Liver (tissue), 9 donors: ENCODE results near the gene PPM1A. TPM values are rescaled to one million over a fixed set of nuclear protein-coding genes. Genes with fewer than 3 reads are reported as not detected.

Source experiments
- DNase-seq: peaks from one replicate; pipeline ENCODE4 v3.0.0-alpha.2; 2017; ENCODE audit warnings: low spot score
- H3K27ac ChIP-seq, 2 donors: one replicate each; pipeline ENCODE4 v1.7.0; 2013; ENCODE audit warnings: inconsistent platforms in 2 of 2, low read length in 2 of 2, control low read depth in 1 of 2, low read depth in 1 of 2, mild to moderate bottlenecking in 1 of 2
- H3K27me3 ChIP-seq, 4 donors: one replicate each; pipeline versions ENCODE4 v1.6.1 to v1.7.0; 2013; ENCODE audit warnings: low read length in 3 of 4, inconsistent platforms in 1 of 4, mild to moderate bottlenecking in 1 of 4, moderate library complexity in 1 of 4; ENCODE audit not compliant: control insufficient read depth in 4 of 4, insufficient read depth in 4 of 4
- H3K36me3 ChIP-seq, 4 donors: one replicate each; pipeline versions ENCODE4 v1.6.1 to v1.7.0; 2013; ENCODE audit warnings: low read length in 3 of 4, mild to moderate bottlenecking in 3 of 4, low read depth in 1 of 4, moderate library complexity in 1 of 4; ENCODE audit not compliant: control insufficient read depth in 4 of 4, insufficient read depth in 3 of 4
- H3K4me1 ChIP-seq, 4 donors: one replicate each; pipeline versions ENCODE4 v1.6.1 to v1.7.0; 2013; ENCODE audit warnings: low read length in 3 of 4, mild to moderate bottlenecking in 3 of 4, moderate library complexity in 1 of 4; ENCODE audit not compliant: control insufficient read depth in 4 of 4, insufficient read depth in 4 of 4
- H3K4me3 ChIP-seq, 3 donors: one replicate each; pipeline versions ENCODE4 v1.6.1 to v1.7.0; 2013; ENCODE audit warnings: low read length in 3 of 3, control low read depth in 1 of 3, low read depth in 1 of 3, mild to moderate bottlenecking in 1 of 3
- H3K9ac ChIP-seq, 2 donors: one replicate each; pipeline ENCODE4 v1.7.0; 2013; ENCODE audit warnings: low read length in 2 of 2, mild to moderate bottlenecking in 2 of 2, moderate library complexity in 2 of 2, control low read depth in 1 of 2, low read depth in 1 of 2
- H3K9me3 ChIP-seq, 4 donors: one replicate each; pipeline versions ENCODE4 v1.6.1 to v1.7.0; 2013; ENCODE audit warnings: low read length in 3 of 4; ENCODE audit not compliant: control insufficient read depth in 4 of 4
- ATF3 ChIP-seq: IDR thresholded peaks from 2 replicates; pipeline ENCODE4 v1.6.1; 2016; ENCODE audit warnings: antibody characterized with exemption
- EGR1 ChIP-seq, 2 donors: IDR thresholded peaks; 2 replicates each; pipeline ENCODE4 v1.6.1; 2016 to 2018; ENCODE audit warnings: antibody characterized with exemption in 2 of 2, low read depth in 2 of 2
- GABPA ChIP-seq, 2 donors: IDR thresholded peaks in 1 of 2; conservative IDR thresholded peaks in 1 of 2; 2 replicates each; pipeline ENCODE4 v1.6.1; 2016; ENCODE audit warnings: antibody characterized with exemption in 2 of 2, mild to moderate bottlenecking in 1 of 2, moderate library complexity in 1 of 2
- HNF4A ChIP-seq, 2 donors: conservative IDR thresholded peaks; 2 replicates each; pipeline ENCODE4 v1.6.1; 2016; ENCODE audit warnings: antibody characterized with exemption in 2 of 2, mild to moderate bottlenecking in 2 of 2
- JUND ChIP-seq, 2 donors: IDR thresholded peaks; 2 replicates each; pipeline ENCODE4 v1.6.1; 2016; ENCODE audit warnings: antibody characterized with exemption in 2 of 2
- MAX ChIP-seq: IDR thresholded peaks from 2 replicates; pipeline ENCODE4 v1.6.1; 2016; ENCODE audit warnings: antibody characterized with exemption
- NR2F2 ChIP-seq: IDR thresholded peaks from 2 replicates; pipeline ENCODE4 v1.6.1; 2016; ENCODE audit warnings: antibody characterized with exemption
- REST ChIP-seq: IDR thresholded peaks from 2 replicates; pipeline ENCODE4 v1.6.1; 2016; ENCODE audit warnings: antibody characterized with exemption, mild to moderate bottlenecking
- SP1 ChIP-seq: IDR thresholded peaks from 2 replicates; pipeline ENCODE4 v1.6.1; 2018; ENCODE audit warnings: antibody characterized with exemption, mild to moderate bottlenecking
- YY1 ChIP-seq: IDR thresholded peaks from 2 replicates; pipeline ENCODE4 v1.6.1; 2016; ENCODE audit warnings: antibody characterized with exemption, mild to moderate bottlenecking
- WGBS: extraction: QIAGEN DNeasy Blood & Tissue Kit; methylation state at CpG from one replicate; pipeline ENCODE4 v1.1.7; 2013; 5-methylcytosine and 5-hydroxymethylcytosine counted together
- polyA plus RNA-seq, 2 donors: library from polyadenylated mRNA; stranded (reverse) in 1 of 2; unstranded in 1 of 2; fragments of 200-250 nt in 1 of 2; fragments of >200 nt in 1 of 2; fragmentation: Nextera tagmentation in 1 of 2; extraction: Ambion mirVana in 1 of 2; gene quantifications; one replicate each; pipeline versions ENCODE4 v1.2.1 to v1.2.3, GENCODE V29; 2013 to 2015
- total RNA-seq, 2 donors: library from RNA; depleted of rRNA; stranded (reverse); fragments of >200 nt; gene quantifications; one replicate each; pipeline ENCODE4 v1.2.3, GENCODE V29; 2014
- TF ChIP-seq, protein P1 (sequence below): fragments of 150-350 bp; IDR thresholded peaks from 2 replicates; pipeline ENCODE4 v1.5.1; 2017; ENCODE audit warnings: improper control_type of control experiment, low read depth, low read length; ENCODE audit not compliant: missing input control
- TF ChIP-seq, protein P2 (sequence below): IDR thresholded peaks from 2 replicates; pipeline ENCODE4 v1.6.1; 2016; ENCODE audit warnings: antibody characterized with exemption
- donor health status: healthy.
- donor health status: healthy.
- donor health status: healthy.
- donor health status: healthy.
- donor health status: healthy.

PPM1A gene
- total and polyA plus RNA-seq, 4 donors = 23.0 to 43.2 (median 29.5) TPM

DNA sequence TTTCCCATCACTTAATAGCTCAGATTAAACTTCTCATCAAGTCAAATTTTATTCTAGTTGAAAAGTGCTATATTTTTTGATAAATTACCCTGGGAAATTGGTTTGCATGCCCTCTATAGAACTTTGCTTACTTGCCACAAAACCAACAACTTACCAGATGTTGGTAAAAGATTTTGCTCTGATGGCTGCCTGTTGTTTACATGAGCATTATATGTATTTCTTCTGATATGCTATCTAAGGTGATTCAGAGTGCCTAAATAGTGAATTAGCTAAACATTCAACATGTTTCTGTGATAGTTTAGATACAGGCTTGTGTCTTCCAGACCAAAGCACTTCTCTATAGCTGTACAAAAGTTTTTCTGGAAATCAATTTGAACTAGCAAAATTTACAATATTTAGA lies 51.0 kb downstream of the PPM1A start:
- H3K27me3 ChIP-seq = no peaks in the 10 kb centered on the region
- TF ChIP-seq, protein P1, sequence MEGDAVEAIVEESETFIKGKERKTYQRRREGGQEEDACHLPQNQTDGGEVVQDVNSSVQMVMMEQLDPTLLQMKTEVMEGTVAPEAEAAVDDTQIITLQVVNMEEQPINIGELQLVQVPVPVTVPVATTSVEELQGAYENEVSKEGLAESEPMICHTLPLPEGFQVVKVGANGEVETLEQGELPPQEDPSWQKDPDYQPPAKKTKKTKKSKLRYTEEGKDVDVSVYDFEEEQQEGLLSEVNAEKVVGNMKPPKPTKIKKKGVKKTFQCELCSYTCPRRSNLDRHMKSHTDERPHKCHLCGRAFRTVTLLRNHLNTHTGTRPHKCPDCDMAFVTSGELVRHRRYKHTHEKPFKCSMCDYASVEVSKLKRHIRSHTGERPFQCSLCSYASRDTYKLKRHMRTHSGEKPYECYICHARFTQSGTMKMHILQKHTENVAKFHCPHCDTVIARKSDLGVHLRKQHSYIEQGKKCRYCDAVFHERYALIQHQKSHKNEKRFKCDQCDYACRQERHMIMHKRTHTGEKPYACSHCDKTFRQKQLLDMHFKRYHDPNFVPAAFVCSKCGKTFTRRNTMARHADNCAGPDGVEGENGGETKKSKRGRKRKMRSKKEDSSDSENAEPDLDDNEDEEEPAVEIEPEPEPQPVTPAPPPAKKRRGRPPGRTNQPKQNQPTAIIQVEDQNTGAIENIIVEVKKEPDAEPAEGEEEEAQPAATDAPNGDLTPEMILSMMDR = no peak
- no peak for TF ChIP-seq MAX
- no peak overlapping the region for H3K9ac ChIP-seq
- no peaks in the 10 kb centered on the region for H3K9me3 ChIP-seq
- no peak overlapping the region for H3K27ac ChIP-seq
- H3K4me1 ChIP-seq = peaks cover 2 to 18% (median 16%) of the 10 kb centered on the region in 4 donors
- no peak for DNase-seq
- H3K4me3 ChIP-seq = no peak overlapping the region
- no peaks in the 10 kb centered on the region for H3K36me3 ChIP-seq

- peaks cover 3 to 19% (median 16%) of the 10 kb centered on the region in 4 donors for H3K4me1 ChIP-seq
- H3K27ac ChIP-seq = no peak overlapping the region
- 71% methylated on average over 5 of the region's 5 CpGs for WGBS
- DNase-seq = no peak
- TF ChIP-seq GABPA (IDR thresholded peaks at IDR 0.05 in 1 of 2, conservative IDR thresholded peaks at IDR 0.05 in 1 of 2) (no peak), SP1 (no peak), JUND (IDR thresholded peaks at IDR 0.05) (no peak), ATF3 (no peak), REST (no peak), NR2F2 (no peak), YY1 (no peak), EGR1 (IDR thresholded peaks at IDR 0.05; ENCODE audit: low read depth in 2 of 2) (no peak), HNF4A (conservative IDR thresholded peaks at IDR 0.05) (no peak)
- TF ChIP-seq, protein P2, sequence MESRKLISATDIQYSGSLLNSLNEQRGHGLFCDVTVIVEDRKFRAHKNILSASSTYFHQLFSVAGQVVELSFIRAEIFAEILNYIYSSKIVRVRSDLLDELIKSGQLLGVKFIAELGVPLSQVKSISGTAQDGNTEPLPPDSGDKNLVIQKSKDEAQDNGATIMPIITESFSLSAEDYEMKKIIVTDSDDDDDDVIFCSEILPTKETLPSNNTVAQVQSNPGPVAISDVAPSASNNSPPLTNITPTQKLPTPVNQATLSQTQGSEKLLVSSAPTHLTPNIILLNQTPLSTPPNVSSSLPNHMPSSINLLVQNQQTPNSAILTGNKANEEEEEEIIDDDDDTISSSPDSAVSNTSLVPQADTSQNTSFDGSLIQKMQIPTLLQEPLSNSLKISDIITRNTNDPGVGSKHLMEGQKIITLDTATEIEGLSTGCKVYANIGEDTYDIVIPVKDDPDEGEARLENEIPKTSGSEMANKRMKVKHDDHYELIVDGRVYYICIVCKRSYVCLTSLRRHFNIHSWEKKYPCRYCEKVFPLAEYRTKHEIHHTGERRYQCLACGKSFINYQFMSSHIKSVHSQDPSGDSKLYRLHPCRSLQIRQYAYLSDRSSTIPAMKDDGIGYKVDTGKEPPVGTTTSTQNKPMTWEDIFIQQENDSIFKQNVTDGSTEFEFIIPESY = no peak
- H3K9ac ChIP-seq = no peak overlapping the region
- no peaks in the 10 kb centered on the region for H3K36me3 ChIP-seq
- H3K9me3 ChIP-seq = no peaks in the 10 kb centered on the region
- no peak overlapping the region for H3K4me3 ChIP-seq
- no peaks in the 10 kb centered on the region for H3K27me3 ChIP-seq
These were observed 52.7 kb downstream of the PPM1A start for GRCh38 chr14:60301685-60302084.
